IMR-90 (cell line): ENCODE measurements around the gene LGMN.

ENCODE experiments used
- BHLHE40 ChIP-seq: fragments of 150-350 bp; IDR thresholded peaks from 2 replicates; pipeline ENCODE4 v1.6.1; 2016; ENCODE audit warnings: mild to moderate bottlenecking, low read depth, low read length
- CEBPB ChIP-seq: IDR thresholded peaks from 2 replicates; pipeline ENCODE4 v1.6.1; 2012; ENCODE audit warnings: low read depth, low read length, improper control_type of control experiment
- FOS ChIP-seq: fragments of 150-350 bp; IDR thresholded peaks from 2 replicates; pipeline ENCODE4 v1.6.1; 2016; ENCODE audit warnings: low read depth, low read length
- MAFK ChIP-seq: IDR thresholded peaks from 2 replicates; pipeline ENCODE4 v1.6.1; 2012; ENCODE audit warnings: low read depth, low read length, improper control_type of control experiment
- POLR2A ChIP-seq: IDR thresholded peaks from 2 replicates; pipeline ENCODE4 v1.6.1; 2012; ENCODE audit warnings: mild to moderate bottlenecking, low read depth, low read length
- RAD21 ChIP-seq: IDR thresholded peaks from 2 replicates; pipeline ENCODE4 v1.6.1; 2012; ENCODE audit warnings: low read length, improper control_type of control experiment
- RCOR1 ChIP-seq: IDR thresholded peaks from 2 replicates; pipeline ENCODE4 v1.6.1; 2012; ENCODE audit warnings: mild to moderate bottlenecking, low read length, improper control_type of control experiment; ENCODE audit not compliant: insufficient replicate concordance
- RFX5 ChIP-seq: IDR thresholded peaks from 2 replicates; pipeline ENCODE4 v1.8.0; 2012; ENCODE audit warnings: low read depth, mild to moderate bottlenecking, low read length, moderate library complexity
- SMC3 ChIP-seq: fragments of 150-350 bp; IDR thresholded peaks from 2 replicates; pipeline ENCODE4 v1.6.1; 2016; ENCODE audit warnings: low read depth, mild to moderate bottlenecking, antibody characterized with exemption, low read length, moderate library complexity
- TF ChIP-seq, protein P1 (sequence below): conservative IDR thresholded peaks from 2 replicates; pipeline ENCODE4 v1.5.1; 2012; ENCODE audit warnings: mild to moderate bottlenecking, low read depth, low read length, improper control_type of control experiment
- TF ChIP-seq, protein P2 (sequence below): fragments of 150-350 bp; IDR thresholded peaks from 2 replicates; pipeline ENCODE4 v1.6.1; 2017; ENCODE audit warnings: mild to moderate bottlenecking, antibody characterized with exemption, low read length, low read depth

DNA sequence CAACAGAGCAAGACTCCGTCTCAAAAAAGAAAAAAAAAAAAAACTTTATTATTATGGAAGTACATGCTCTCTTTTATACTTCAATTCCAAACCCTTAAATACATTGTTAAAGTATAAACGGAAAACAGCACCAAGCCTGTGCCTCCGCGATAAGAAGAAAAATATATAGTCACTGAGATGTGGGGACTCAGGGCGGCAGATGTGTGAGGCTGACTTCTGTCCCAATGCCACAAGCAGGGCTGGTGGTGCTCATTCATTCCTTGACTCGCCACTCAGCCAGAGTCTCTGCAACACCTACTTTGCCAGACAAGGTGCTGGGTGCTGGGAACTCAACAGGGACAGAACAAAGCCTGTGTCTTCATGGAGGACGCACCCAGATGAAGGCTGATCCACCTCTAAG lies 13.8 kb downstream of the LGMN start:
- TF ChIP-seq POLR2A (no peak), BHLHE40 (no peak), CEBPB (no peak), FOS (no peak), SMC3 (no peak), MAFK (no peak), RFX5 (no peak), RAD21 (no peak), RCOR1 (no peak)
- TF ChIP-seq, protein P1, sequence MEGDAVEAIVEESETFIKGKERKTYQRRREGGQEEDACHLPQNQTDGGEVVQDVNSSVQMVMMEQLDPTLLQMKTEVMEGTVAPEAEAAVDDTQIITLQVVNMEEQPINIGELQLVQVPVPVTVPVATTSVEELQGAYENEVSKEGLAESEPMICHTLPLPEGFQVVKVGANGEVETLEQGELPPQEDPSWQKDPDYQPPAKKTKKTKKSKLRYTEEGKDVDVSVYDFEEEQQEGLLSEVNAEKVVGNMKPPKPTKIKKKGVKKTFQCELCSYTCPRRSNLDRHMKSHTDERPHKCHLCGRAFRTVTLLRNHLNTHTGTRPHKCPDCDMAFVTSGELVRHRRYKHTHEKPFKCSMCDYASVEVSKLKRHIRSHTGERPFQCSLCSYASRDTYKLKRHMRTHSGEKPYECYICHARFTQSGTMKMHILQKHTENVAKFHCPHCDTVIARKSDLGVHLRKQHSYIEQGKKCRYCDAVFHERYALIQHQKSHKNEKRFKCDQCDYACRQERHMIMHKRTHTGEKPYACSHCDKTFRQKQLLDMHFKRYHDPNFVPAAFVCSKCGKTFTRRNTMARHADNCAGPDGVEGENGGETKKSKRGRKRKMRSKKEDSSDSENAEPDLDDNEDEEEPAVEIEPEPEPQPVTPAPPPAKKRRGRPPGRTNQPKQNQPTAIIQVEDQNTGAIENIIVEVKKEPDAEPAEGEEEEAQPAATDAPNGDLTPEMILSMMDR = no peak
- TF ChIP-seq, protein P2, sequence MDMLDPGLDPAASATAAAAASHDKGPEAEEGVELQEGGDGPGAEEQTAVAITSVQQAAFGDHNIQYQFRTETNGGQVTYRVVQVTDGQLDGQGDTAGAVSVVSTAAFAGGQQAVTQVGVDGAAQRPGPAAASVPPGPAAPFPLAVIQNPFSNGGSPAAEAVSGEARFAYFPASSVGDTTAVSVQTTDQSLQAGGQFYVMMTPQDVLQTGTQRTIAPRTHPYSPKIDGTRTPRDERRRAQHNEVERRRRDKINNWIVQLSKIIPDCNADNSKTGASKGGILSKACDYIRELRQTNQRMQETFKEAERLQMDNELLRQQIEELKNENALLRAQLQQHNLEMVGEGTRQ = no peak
